H4 (cell line): ENCODE results near the gene MRPS35. TPM values are rescaled to one million over a fixed set of nuclear protein-coding genes. Genes with fewer than 3 reads are reported as not detected.

ENCODE experiments used
- total RNA-seq: library from RNA; depleted of rRNA; stranded (reverse); fragments of >200 nt; shearing (Covaris generic); gene quantifications from 2 replicates; pipeline ENCODE4 v1.2.3, GENCODE V29; 2014; rRNA removed

The MRPS35 gene
- total RNA-seq, 1 experiment from 2014 or later: 105 TPM

Other genes with a start within 250 kb of the MRPS35 start
- 15.4 and 15.9 TPM in 2 replicates for gene PPFIBP1, start 186.6 kb upstream of the MRPS35 start, total RNA-seq
- 0.25 TPM in 1 of 2 replicates, not detected in the other for gene REP15, start 14.4 kb upstream of the MRPS35 start, total RNA-seq
- gene KLHL42, start 69.4 kb downstream of the MRPS35 start, total RNA-seq: 5.0 and 7.4 TPM in 2 replicates
- gene MANSC4, start 69.4 kb downstream of the MRPS35 start, total RNA-seq: not detected in 2 replicates